Tibial nerve (tissue), 4 donors: ENCODE data around the gene DCTPP1. TPM values are rescaled to one million over a fixed set of nuclear protein-coding genes. Genes with fewer than 3 reads are reported as not detected.

Experiments
- DNase-seq, 2 donors: peaks; one replicate each; pipeline ENCODE4 v3.0.0-alpha.2; 2019; ENCODE audit warnings: low spot score in 2 of 2
- H3K27ac ChIP-seq, 4 donors: fragments of 200-600 bp; sonication (generic) in 3 of 4; one replicate each; pipeline ENCODE4 v1.5.1; 2017 to 2019; ENCODE audit warnings: mild to moderate bottlenecking in 1 of 4
- H3K27me3 ChIP-seq, 2 donors: fragments of 200-600 bp; sonication (generic) in 1 of 2; one replicate each; pipeline versions ENCODE4 v1.5.1 to v1.6.0; 2017 to 2019
- H3K36me3 ChIP-seq, 3 donors: fragments of 200-600 bp; sonication (generic); one replicate each; pipeline ENCODE4 v1.5.1; 2018 to 2019
- H3K4me1 ChIP-seq, 4 donors: fragments of 200-600 bp; sonication (generic) in 3 of 4; one replicate each; pipeline ENCODE4 v1.5.1; 2017 to 2019
- H3K4me3 ChIP-seq, 4 donors: fragments of 200-600 bp; sonication (generic) in 3 of 4; one replicate each; pipeline ENCODE4 v1.5.1; 2017 to 2019; ENCODE audit warnings: mild to moderate bottlenecking in 1 of 4, moderate library complexity in 1 of 4
- H3K9me3 ChIP-seq, 4 donors: fragments of 200-600 bp; sonication (generic) in 3 of 4; one replicate each; pipeline ENCODE4 v1.5.1; 2017 to 2019
- CTCF ChIP-seq, 5 experiments: fragments of 200-600 bp in 3 of 5; fragments of 450-650 bp in 2 of 5; sonication (generic) in 3 of 5; IDR thresholded peaks; one replicate each; pipeline ENCODE4 v1.5.1; 2016 to 2019; ENCODE audit warnings: antibody characterized with exemption in 5 of 5, mild to moderate bottlenecking in 3 of 5, moderate library complexity in 2 of 5
- EP300 ChIP-seq, 2 donors: sonication (generic); formaldehyde crosslinking; IDR thresholded peaks; one replicate each; pipeline ENCODE4 v1.6.1; 2017; ENCODE audit warnings: antibody characterized with exemption in 2 of 2, mild to moderate bottlenecking in 1 of 2
- POLR2A ChIP-seq, 2 donors: fragments of 450-650 bp; IDR thresholded peaks; one replicate each; pipeline ENCODE4 v1.6.1; 2017; ENCODE audit warnings: antibody characterized with exemption in 2 of 2, mild to moderate bottlenecking in 2 of 2, moderate library complexity in 2 of 2
- WGBS, 2 donors: methylation state at CpG; one replicate each; pipeline ENCODE4 v1.1.5; 2018; 5-methylcytosine and 5-hydroxymethylcytosine counted together
- total RNA-seq, 4 donors: library from RNA; depleted of rRNA; stranded (reverse); fragments of >200 nt; gene quantifications; one replicate each; pipeline ENCODE4 v1.1.0, GENCODE V29; 2016

Gene DCTPP1
- total RNA-seq, 4 donors from 2014 or later, result 12.1 to 20.7 (median 16.1) TPM

DNA sequence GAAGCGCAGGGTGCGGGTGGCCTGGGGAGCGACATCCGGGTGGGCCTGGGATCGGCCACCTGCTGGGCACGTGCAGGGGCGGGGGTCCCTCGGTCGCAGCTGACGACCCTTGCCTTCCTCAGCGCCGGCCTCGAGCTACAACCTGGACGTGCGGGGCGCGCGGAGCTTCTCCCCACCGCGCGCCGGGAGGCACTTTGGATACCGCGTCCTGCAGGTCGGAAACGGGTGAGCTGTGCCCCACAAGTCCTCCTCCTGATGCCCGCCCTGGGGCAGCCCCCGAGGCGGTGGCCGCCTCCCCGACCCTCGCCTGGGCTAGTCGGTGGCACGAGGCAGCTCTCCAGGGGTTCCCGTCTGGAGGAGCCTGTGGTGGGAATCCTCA lies 44.2 kb upstream of the DCTPP1 start:
- 30% methylated on average over 35 of the region's 35 CpGs; no CpG with 5 or more reads in 1 of the 2 donors for WGBS, 2 donors
- DNase-seq, result no peak
- peak overlapping the region in 2 of 4 donors; percentile 1 to 23 for H3K4me3 ChIP-seq
- H3K4me1 ChIP-seq, result no peaks in the 10 kb centered on the region
- H3K36me3 ChIP-seq, result no peaks in the 10 kb centered on the region
- peak overlapping the region in 1 of 4 donors; percentile 53 for H3K27ac ChIP-seq
- TF ChIP-seq CTCF (IDR thresholded peaks at IDR 0.05) (no peak), EP300 (IDR thresholded peaks at IDR 0.05) (no peak), POLR2A (IDR thresholded peaks at IDR 0.05) (no peak)
- peaks cover 0 to 35% of the 10 kb centered on the region in 2 donors for H3K27me3 ChIP-seq
- H3K9me3 ChIP-seq, result no peaks in the 10 kb centered on the region

GRCh38 chr16:30473231-30474073 lies 43.6 kb upstream of the DCTPP1 start:
- H3K4me3 ChIP-seq, result peak overlapping the region in 2 of 4 donors; percentile 1 to 23
- H3K4me1 ChIP-seq, result no peaks in the 10 kb centered on the region
- H3K27ac ChIP-seq, result peak overlapping the region in 1 of 4 donors; percentile 53
- H3K36me3 ChIP-seq, result no peaks in the 10 kb centered on the region
- H3K27me3 ChIP-seq, result peaks cover 0 to 35% of the 10 kb centered on the region in 2 donors
- no peak for DNase-seq
- no peaks in the 10 kb centered on the region for H3K9me3 ChIP-seq
- WGBS, 2 donors, result 58 to 69% methylated on average over 16 to 18 of the region's 19 CpGs
- no peak for TF ChIP-seq CTCF (IDR thresholded peaks at IDR 0.05)
- TF ChIP-seq POLR2A (IDR thresholded peaks at IDR 0.05), result no peak
- no peak for TF ChIP-seq EP300 (IDR thresholded peaks at IDR 0.05)

DNA sequence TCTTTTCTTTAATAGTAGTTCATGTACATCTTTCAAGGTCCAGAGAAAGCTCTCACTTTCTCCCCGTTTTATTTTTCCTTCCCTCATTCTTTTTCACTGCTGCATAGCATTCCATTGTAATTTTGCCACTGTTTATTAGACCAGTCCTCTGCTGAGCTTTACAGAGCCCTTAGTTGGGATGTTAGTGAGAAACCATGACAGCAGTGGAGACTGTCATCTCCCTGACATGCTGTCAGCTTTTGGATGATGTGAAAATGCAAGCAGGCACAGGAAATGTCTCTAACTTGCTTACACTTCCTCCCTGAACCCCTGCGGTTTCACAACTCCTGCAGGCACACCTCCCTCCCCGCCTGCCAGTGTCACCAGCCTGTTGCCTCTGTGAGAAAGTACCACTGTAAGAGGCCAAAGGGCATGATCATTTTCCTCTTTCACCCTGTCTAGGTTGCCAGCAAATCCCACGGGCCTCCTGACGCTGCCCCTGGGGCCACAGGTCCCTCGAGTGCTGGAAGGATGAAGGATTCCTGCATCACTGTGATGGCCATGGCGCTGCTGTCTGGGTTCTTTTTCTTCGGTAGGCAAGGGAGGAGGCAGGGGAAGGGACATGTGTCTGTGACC lies 42.6 kb upstream of the DCTPP1 start, which contains the start of gene ITGAL:
Gene ITGAL (plus strand): TSS at position 415 of the 615 bp plus-strand sequence. CDS start 96 bp downstream, at position 511.
- no peaks in the 10 kb centered on the region for H3K9me3 ChIP-seq
- peak within 1 kb of the TSS in 2 of 4 donors; percentile 1 to 23 for H3K4me3 ChIP-seq
- H3K4me1 ChIP-seq, result no peaks in the 10 kb centered on the region
- H3K36me3 ChIP-seq, result no peaks in the 10 kb centered on the region
- peak within 1 kb of the TSS in 1 of 4 donors; percentile 53 for H3K27ac ChIP-seq
- TF ChIP-seq CTCF (IDR thresholded peaks at IDR 0.05) (no peak), POLR2A (IDR thresholded peaks at IDR 0.05) (no peak), EP300 (IDR thresholded peaks at IDR 0.05) (peak in 1 of 2 donors; percentile 66)
- peak in 1 of 2 donors; percentile 15 for DNase-seq
- H3K27me3 ChIP-seq, result peaks cover 0 to 35% of the 10 kb centered on the region in 2 donors
- 57 to 63% methylated on average over 8 of the region's 8 CpGs for WGBS, 2 donors

DNA sequence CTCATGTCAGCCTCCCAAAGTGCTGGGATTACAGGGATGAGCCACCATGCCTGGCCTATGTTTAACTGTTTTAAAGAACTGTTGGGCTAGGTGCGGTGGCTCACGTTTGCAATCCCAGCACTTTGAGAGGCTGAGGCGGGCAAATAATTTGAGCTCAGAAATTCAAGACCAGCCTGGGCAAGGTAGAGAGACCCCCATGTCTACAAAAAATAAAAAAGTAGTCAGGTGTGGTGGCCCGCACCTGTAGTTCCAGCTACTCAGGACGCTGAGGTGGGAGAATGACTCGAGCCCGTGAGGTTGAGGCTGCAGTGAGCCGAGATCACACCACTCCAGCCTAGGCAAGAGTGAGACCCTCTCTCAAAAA lies 40.8 kb upstream of the DCTPP1 start:
- no peaks in the 10 kb centered on the region for H3K36me3 ChIP-seq
- peak overlapping the region in 1 of 4 donors; percentile 34 for H3K27ac ChIP-seq
- no peak for DNase-seq
- 79 to 84% methylated on average over 8 of the region's 8 CpGs for WGBS, 2 donors
- TF ChIP-seq CTCF (IDR thresholded peaks at IDR 0.05) (no peak), EP300 (IDR thresholded peaks at IDR 0.05) (no peak), POLR2A (IDR thresholded peaks at IDR 0.05) (no peak)
- H3K9me3 ChIP-seq, result no peaks in the 10 kb centered on the region
- no peak overlapping the region for H3K4me3 ChIP-seq
- H3K27me3 ChIP-seq, result peaks cover 0 to 35% of the 10 kb centered on the region in 2 donors
- no peaks in the 10 kb centered on the region for H3K4me1 ChIP-seq

- DNase-seq, result no peak
- no peaks in the 10 kb centered on the region for H3K36me3 ChIP-seq
- TF ChIP-seq EP300 (IDR thresholded peaks at IDR 0.05) (no peak), POLR2A (IDR thresholded peaks at IDR 0.05) (no peak), CTCF (IDR thresholded peaks at IDR 0.05) (no peak)
- H3K27ac ChIP-seq, result peak overlapping the region in 1 of 4 donors; percentile 34
- peaks cover 0 to 34% of the 10 kb centered on the region in 2 donors for H3K27me3 ChIP-seq
- no peaks in the 10 kb centered on the region for H3K4me1 ChIP-seq
- H3K9me3 ChIP-seq, result no peaks in the 10 kb centered on the region
- no peak overlapping the region for H3K4me3 ChIP-seq
- 76% methylated on average over 3 of the region's 3 CpGs for WGBS, 2 donors
Observed at GRCh38 chr16:30470170-30470512, 40.3 kb upstream of the DCTPP1 start.
